Glomerular endothelial cell (primary cell): Measurements from ENCODE around the gene GAREM1. TPM values are rescaled to one million over a fixed set of nuclear protein-coding genes. Genes with fewer than 3 reads are reported as not detected.

Source experiments
- DNase-seq: peaks from one replicate; pipeline ENCODE4 v3.0.0-alpha.2; 2011; ENCODE audit warnings: low read depth, low spot score; ENCODE audit errors: extremely low read depth
- total RNA-seq: library from RNA; depleted of rRNA; stranded (reverse); fragments of >200 nt; gene quantifications from 2 replicates; pipeline ENCODE4 v1.2.3, GENCODE V29; 2015

GAREM1 gene
- total RNA-seq, 1 donor from 2014 or later: 0.82 TPM

DNA sequence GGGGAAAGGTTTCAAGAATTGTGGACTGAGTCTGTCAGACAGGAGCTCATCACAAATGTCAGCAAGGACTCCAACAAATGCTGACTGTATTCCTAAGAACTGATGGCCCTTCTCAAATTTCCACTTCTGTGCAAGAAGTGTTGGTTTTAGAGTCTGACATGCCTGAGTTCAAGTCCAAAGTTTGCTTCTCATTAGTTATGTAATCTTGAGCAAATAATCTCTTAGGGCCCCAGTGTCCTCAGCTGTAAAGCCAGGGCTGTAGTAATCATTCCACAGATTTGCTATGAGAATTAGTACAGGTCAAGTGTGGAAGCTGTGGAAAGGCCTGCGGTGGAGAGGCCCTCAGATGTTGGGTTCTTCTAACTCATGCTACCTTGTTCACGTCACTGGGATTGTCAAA, 257.0 kb downstream of the GAREM1 start:
- DNase-seq: no peak
